Stimulated activated effector memory CD8-positive, alpha-beta T cell treated with anti-CD3 and anti-CD28 coated beads, Interleukin-12 subunit alpha, Interleukin-12 subunit beta, amount 100 ng/mL, for 72 hours (primary cell): Measurements from ENCODE around the gene GLUD1.
A peak's percentile ranks its signal among the peaks of the same experiment; 100 is the strongest.
"Not testable (repeated sequence)": the region's sequence is repeated elsewhere in the genome, so short reads cannot be mapped to it uniquely, and the experiment has no call there.

Source experiments
- ATAC-seq: fragments of 150-1000 bp; cut with Tn5 transposase; 2 replicates; pipeline ENCODE4 v1.10.0; 2021
- DNase-seq, 2 donors: peaks; one replicate each; pipeline ENCODE4 v3.0.0; 2021 to 2022; ENCODE audit warnings: low spot score in 2 of 2
- H3K27ac Mint-ChIP-seq: one replicate; pipeline ENCODE4 v1.8.0; 2022; ENCODE audit warnings: mild to moderate bottlenecking, mixed read lengths
- H3K36me3 Mint-ChIP-seq: one replicate; pipeline ENCODE4 v1.8.0; 2022; ENCODE audit warnings: mild to moderate bottlenecking, mixed read lengths
- H3K4me1 Mint-ChIP-seq: one replicate; pipeline ENCODE4 v1.8.0; 2022; ENCODE audit warnings: mixed read lengths
- H3K4me3 Mint-ChIP-seq: one replicate; pipeline ENCODE4 v1.8.0; 2022; ENCODE audit warnings: mild to moderate bottlenecking, mixed read lengths
- H3K9me3 Mint-ChIP-seq: one replicate; pipeline ENCODE4 v1.8.0; 2022; ENCODE audit warnings: mixed read lengths

GLUD1 gene

GRCh38 chr10:87095236-87095945 is 748 bp upstream of the GLUD1 start:
- Mint-ChIP-seq H3K36me3 (peaks cover 82% of the 10 kb centered on the region), H3K27ac (peak overlapping the region; percentile 85), H3K9me3 (no peaks in the 10 kb centered on the region), H3K4me1 (peaks cover 25% of the 10 kb centered on the region), H3K4me3 (peak overlapping the region; percentile 91)
- ATAC-seq (peak; percentile 81), DNase-seq (peak; percentile 78 to 91)

DNA sequence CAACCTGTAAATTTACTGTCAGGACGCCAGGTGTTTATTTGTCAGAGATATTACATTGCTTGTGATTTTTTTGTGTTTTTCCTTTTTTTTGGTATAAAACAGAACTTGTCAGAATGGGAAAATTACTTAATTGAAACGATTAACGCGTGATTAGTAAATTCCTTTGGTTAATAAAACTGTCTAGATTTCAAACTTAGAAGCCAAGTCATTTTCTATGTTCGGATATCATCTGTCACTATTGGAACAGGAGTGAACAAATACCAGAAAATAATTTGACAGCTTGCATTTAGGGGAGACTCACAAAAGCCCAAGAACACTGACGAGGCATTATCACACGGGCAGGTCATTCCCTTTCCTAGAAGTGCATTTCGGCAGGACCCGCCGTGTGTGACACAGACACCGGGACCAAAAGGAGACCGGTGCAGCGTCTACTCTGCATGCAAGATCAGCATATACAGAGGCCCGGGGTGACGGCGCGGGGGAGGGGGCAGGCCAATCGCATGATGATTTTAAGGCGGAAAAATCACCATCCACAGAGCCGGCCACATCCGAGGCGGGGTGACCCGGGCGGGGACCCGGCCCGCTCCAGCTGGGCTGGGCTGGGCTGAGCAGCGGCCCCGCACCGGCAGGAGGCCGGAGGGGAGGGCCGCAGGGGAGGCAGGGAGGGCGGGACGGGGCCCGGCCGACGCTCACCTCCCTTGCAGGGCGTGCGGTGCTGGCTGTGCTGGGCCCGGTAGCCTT is 841 bp downstream of the GLUD1 start:
- Mint-ChIP-seq H3K4me3 (peak overlapping the region; percentile 91), H3K4me1 (peaks cover 41% of the 10 kb centered on the region), H3K9me3 (no peaks in the 10 kb centered on the region), H3K36me3 (peaks cover 82% of the 10 kb centered on the region), H3K27ac (peak overlapping the region; percentile 95)
- DNase-seq: peak; percentile 49 to 88
- ATAC-seq: peak; percentile 49

DNA sequence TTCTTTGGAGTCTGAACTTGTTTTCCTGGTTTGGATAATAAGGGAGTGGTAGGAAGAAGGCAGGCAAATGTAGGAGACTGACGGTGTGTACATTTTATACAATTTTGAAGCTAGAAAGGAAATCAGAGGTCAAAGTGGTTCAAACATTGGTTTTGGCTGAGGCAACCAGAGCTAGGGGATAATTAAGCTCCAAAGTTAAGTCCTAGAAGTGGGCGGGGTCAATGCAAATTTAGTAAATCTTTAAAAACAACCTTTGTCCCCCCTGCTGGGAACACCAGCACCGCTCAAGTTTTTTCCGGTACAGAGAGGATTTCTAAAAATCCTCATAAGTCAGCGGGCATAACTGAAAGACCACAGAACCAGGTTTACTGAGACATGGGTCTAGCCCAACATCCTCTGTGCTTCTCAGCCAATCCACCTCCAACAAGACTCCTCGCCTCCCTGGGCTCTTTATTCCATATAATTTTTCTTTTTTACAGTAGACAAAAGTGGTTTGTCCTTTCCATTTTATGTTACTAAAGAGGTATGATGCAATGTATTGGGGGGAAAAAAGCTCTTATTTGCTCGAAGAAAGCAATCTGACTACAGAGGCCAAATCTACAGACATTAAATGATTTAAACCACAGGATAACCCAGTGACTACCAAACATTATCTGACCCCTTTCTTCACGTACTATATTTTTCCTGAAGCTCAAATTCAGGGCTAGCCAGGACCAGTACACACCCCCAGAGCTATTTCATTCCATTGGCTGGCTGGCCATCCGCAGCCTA is 1.6 kb downstream of the GLUD1 start:
- Mint-ChIP-seq H3K27ac (peak overlapping the region; percentile 95), H3K4me1 (peaks cover 41% of the 10 kb centered on the region), H3K9me3 (no peaks in the 10 kb centered on the region), H3K36me3 (peaks cover 82% of the 10 kb centered on the region), H3K4me3 (peak overlapping the region; percentile 91)
- ATAC-seq: no peak
- DNase-seq: peak in 1 of 2 donors; percentile 61

DNA sequence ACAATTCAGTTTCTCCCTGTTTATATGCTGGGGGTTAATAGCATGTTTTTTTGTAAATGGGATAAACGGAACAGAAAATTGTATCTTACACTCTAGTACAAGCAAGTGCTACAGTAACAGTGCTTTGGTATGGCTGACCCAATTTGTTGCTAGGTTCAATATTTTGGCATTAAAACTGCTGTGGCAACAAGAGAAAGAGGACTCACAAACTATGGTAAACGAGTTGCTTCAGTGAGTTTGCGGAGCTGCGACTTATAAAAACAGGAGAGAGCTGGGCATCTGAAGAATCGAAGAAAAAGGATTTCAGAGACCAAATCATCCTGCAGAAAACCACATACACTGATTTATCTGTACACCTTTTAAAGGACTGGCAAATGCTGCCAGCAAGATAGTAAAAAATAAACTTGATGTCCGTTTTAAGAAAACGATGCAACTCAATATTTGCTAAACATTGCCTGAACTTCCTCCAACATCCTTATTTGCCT is 2.2 kb downstream of the GLUD1 start:
- Mint-ChIP-seq H3K9me3 (no peaks in the 10 kb centered on the region), H3K4me3 (peak overlapping the region; percentile 91), H3K36me3 (peaks cover 82% of the 10 kb centered on the region), H3K27ac (peak overlapping the region; percentile 95), H3K4me1 (peaks cover 45% of the 10 kb centered on the region)
- DNase-seq (no peak), ATAC-seq (no peak)

- DNase-seq: no peak
- no peak for ATAC-seq
- Mint-ChIP-seq H3K27ac (no peak overlapping the region), H3K36me3 (peaks cover 87% of the 10 kb centered on the region), H3K4me3 (peak overlapping the region; percentile 91), H3K4me1 (peaks cover 61% of the 10 kb centered on the region), H3K9me3 (no peaks in the 10 kb centered on the region)
Measured at GRCh38 chr10:87090779-87091178, 3.9 kb downstream of the GLUD1 start.

GRCh38 chr10:87089746-87090145 is 4.9 kb downstream of the GLUD1 start:
- Mint-ChIP-seq H3K27ac (no peak overlapping the region), H3K9me3 (no peaks in the 10 kb centered on the region), H3K36me3 (peaks cover 85% of the 10 kb centered on the region), H3K4me3 (peak overlapping the region; percentile 7), H3K4me1 (peaks cover 67% of the 10 kb centered on the region)
- no peak for ATAC-seq
- DNase-seq: no peak

DNA sequence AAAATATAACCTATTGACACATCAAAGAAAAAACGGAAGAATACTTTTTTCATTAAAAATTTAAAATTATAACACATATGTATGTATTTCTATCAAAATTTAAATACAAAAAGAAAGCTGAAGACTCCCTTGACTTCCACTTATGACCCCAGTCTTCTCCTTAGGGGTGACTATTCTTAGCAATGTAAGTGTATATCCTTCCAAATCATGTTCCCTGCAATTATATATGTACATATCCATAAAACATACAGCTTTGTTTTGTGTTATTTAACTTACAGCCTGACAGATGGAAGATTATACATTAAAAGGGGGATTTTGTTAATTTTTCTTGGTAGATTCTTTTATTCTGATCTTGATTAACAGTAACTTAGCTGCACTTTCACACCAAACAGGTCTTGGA is 9.1 kb downstream of the GLUD1 start:
- no peak for ATAC-seq
- Mint-ChIP-seq H3K36me3 (peaks cover 80% of the 10 kb centered on the region), H3K4me3 (no peak overlapping the region)

GRCh38 chr10:87084291-87084782 is 10.3 kb downstream of the GLUD1 start:
- Mint-ChIP-seq H3K4me1 (peaks cover 60% of the 10 kb centered on the region), H3K36me3 (peaks cover 76% of the 10 kb centered on the region), H3K27ac (peak overlapping the region; percentile 99), H3K4me3 (peak overlapping the region; percentile 63)
- ATAC-seq: peak; percentile 92
- DNase-seq, H3K9me3 Mint-ChIP-seq: not testable (repeated sequence)

More for the DNA sequence above, 9.1 kb downstream of the GLUD1 start:
- no peak for DNase-seq
- Mint-ChIP-seq H3K9me3 (no peaks in the 10 kb centered on the region), H3K27ac (no peak overlapping the region), H3K4me1 (peaks cover 72% of the 10 kb centered on the region)

DNA sequence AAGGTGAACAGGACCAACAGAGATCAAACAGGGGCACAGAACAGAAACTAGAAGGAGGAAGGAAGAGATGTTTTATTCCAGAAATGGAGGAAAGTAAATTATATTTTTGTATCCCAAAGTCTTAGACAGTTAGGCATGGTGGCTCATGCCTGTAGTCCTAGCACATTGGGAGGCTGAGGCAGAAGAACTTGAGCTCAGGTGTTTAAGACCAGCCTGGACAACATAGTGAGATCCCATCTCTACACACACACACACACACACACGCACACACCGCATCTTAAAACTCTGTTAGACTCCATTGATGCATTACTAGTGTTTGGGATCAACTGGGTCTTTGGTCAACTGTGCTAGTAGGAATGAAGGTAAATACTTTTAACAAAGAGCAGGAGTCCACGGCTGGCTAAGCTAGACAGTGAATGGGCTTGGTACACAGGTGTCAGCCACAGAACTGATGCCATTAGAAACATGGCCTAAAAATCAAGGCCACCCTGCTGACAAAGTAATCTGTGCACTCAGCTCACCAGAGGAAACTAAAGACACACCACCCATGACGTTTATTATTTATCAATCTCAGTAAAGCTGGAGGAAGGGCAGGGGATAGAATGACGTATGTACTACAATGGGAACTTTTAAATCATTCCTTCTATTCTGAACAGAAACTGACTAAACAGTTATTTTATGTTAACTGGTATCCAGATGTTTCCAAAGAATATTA is 10.9 kb downstream of the GLUD1 start:
- not testable (repeated sequence) for H3K9me3 Mint-ChIP-seq, DNase-seq
- H3K4me1 Mint-ChIP-seq: peaks cover 55% of the 10 kb centered on the region
- peak overlapping the region; percentile 99 for H3K27ac Mint-ChIP-seq
- H3K36me3 Mint-ChIP-seq: peaks cover 76% of the 10 kb centered on the region
- peak; percentile 77 for ATAC-seq
- H3K4me3 Mint-ChIP-seq: peak overlapping the region; percentile 63

GRCh38 chr10:87082219-87082618 is 12.4 kb downstream of the GLUD1 start:
- not testable (repeated sequence) for DNase-seq, H3K9me3 Mint-ChIP-seq, ATAC-seq
- Mint-ChIP-seq H3K27ac (peak overlapping the region; percentile 99), H3K4me3 (peak overlapping the region; percentile 63), H3K4me1 (peaks cover 55% of the 10 kb centered on the region), H3K36me3 (peaks cover 69% of the 10 kb centered on the region)

DNA sequence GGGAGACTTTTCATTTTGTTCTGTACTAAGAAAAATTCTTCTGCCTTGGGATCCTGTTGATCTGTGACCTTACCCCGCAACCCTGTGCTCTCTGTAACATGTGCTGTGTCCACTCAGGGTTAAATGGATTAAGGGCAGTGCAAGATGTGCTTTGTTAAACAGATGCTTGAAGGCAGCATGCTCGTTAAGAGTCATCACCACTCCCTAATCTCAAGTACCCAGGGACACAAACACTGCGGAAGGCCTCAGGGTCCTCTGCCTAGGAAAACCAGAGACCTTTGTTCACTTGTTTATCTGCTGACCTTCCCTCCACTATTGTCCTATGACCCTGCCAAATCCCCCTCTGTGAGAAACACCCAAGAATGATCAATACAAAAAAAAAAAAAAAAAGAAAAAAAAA is 13.1 kb downstream of the GLUD1 start:
- H3K36me3 Mint-ChIP-seq: peaks cover 67% of the 10 kb centered on the region
- peak overlapping the region; percentile 99 for H3K27ac Mint-ChIP-seq
- H3K4me3 Mint-ChIP-seq, DNase-seq, ATAC-seq, H3K9me3 Mint-ChIP-seq: not testable (repeated sequence)
- peaks cover 49% of the 10 kb centered on the region for H3K4me1 Mint-ChIP-seq

DNA sequence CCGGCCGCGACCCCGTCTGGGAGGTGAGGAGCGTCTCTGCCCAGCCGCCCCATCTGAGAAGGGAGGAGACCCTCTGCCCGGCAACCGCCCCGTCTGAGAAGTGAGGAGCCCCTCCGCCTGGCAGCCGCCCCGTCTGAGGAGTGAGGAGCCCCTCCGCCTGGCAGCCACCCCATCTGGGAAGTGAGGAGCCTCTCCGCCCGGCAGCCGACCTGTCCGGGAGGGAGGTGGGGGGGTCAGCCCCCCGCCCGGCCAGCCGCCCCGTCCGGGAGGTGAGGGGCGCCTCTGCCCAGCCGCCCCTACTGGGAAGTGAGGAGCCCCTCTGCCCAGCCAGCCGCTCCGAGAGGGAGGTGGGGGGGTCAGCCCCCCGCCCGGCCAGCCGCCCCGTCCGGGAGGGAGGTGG is 14.0 kb downstream of the GLUD1 start:
- not testable (repeated sequence) for H3K9me3 Mint-ChIP-seq, H3K4me3 Mint-ChIP-seq, ATAC-seq, DNase-seq, H3K27ac Mint-ChIP-seq
- Mint-ChIP-seq H3K4me1 (peaks cover 40% of the 10 kb centered on the region), H3K36me3 (peaks cover 59% of the 10 kb centered on the region)

DNA sequence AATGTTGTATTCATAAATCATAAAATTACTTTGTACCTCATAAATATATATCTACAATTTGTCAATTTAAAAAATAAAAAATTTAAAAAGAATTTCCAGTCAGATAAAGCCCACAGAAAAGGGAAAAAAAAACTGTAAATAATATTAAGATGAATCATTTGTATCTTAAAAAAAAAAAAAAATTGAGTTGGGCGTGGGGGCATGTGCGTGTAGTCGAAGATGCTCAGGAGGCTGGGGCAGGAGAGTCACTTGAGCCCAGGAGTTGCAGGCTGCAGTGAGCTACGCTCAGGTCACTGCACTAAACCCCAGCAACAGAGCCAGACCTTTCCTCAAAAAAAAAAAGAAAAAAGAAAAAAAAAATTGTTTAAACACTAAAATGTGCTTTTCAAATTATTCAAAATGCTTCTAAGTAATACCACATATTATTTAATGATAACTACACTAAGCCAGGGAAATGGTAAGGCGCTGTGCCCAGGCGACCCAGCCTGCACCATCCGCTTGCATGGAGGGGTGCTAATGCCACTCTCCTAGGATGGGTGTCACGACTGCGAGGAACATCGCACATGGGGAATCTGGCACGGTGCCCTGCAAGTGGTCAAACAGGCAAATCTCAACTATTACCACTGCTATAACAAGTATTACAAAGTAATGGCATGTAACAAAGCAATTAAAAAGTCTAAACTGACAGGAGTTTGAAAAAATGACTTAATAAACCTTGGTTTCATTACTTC is 15.4 kb downstream of the GLUD1 start:
- Mint-ChIP-seq H3K4me1 (peaks cover 30% of the 10 kb centered on the region), H3K36me3 (peaks cover 51% of the 10 kb centered on the region), H3K4me3 (no peak overlapping the region), H3K27ac (peak overlapping the region; percentile 37), H3K9me3 (no peaks in the 10 kb centered on the region)
- no peak for ATAC-seq
- no peak for DNase-seq

DNA sequence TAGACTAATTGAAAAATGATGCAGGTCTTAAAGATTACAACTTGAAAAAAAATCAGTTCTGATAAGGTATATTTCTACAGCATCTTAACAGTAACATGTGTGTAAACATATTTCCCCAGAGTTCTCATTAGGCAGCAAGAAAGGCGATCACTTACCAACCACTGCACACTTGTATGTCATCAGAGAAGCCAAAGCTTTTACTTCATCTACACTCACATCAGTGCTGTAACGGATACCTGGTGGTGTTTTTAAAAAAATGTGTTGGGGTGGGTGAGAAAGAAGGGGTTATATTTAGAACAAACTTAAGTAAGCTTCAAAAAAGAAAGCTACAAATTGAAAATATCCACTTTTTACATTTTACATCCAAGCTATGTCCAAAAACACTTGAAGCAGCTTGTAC is 18.2 kb downstream of the GLUD1 start:
- not testable (repeated sequence) for H3K9me3 Mint-ChIP-seq, H3K4me1 Mint-ChIP-seq, H3K4me3 Mint-ChIP-seq, ATAC-seq, DNase-seq
- Mint-ChIP-seq H3K27ac (peak overlapping the region; percentile 34), H3K36me3 (peaks cover 26% of the 10 kb centered on the region)
